ENCODE results near the gene SLC25A19. TPM values are rescaled to one million over a fixed set of nuclear protein-coding genes. Genes with fewer than 3 reads are reported as not detected.

Gene SLC25A19
- polyA plus RNA-seq, 1 experiment = 12.0 TPM

DNA sequence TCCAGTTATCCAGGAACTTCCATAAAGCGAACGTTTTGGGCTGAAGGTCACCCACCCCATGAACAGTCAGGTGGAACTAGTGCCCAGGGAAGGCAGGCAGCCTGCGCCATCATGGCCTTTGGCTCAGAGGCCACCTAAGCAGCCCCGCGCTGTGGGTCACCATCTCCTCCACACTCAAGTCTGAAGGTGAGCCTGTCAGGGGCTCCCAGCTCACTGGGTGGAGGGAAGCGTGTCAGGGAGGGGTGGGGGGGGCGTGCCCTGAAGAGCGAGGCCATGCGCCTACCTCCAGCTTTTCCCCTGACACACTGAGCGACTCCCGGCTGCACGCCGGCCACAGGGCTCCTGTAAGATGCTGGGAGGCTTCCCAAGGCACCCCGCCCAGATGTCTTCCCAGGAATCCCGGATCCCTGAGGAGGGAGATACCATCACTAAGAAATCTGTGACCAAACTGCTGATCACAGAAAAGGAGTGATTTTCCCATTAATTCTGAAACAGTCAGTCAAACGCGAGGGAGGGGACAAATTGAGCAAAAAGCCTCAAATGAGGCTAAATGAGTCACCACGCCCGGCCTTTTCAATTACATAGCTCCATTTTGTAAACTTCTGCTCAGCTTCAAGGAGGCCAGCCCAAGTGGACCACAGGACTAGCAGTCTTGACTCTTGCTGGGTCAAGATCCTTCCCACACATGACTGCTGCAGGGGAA lies 26.5 kb upstream of the SLC25A19 start:
- TF ChIP-seq, protein P1, sequence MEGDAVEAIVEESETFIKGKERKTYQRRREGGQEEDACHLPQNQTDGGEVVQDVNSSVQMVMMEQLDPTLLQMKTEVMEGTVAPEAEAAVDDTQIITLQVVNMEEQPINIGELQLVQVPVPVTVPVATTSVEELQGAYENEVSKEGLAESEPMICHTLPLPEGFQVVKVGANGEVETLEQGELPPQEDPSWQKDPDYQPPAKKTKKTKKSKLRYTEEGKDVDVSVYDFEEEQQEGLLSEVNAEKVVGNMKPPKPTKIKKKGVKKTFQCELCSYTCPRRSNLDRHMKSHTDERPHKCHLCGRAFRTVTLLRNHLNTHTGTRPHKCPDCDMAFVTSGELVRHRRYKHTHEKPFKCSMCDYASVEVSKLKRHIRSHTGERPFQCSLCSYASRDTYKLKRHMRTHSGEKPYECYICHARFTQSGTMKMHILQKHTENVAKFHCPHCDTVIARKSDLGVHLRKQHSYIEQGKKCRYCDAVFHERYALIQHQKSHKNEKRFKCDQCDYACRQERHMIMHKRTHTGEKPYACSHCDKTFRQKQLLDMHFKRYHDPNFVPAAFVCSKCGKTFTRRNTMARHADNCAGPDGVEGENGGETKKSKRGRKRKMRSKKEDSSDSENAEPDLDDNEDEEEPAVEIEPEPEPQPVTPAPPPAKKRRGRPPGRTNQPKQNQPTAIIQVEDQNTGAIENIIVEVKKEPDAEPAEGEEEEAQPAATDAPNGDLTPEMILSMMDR (IDR thresholded peaks at IDR 0.05; ENCODE audit: insufficient read depth, low read depth, low read length) = no peak
- ChIA-PET CTCF (interaction anchor here (1.2 to 1.8 kb wide), 4 partner anchors 7 to 90 kb away, joined by 3 to 7 read pairs (median 4); partner anchors contain the start of gene GRB2), POLR2A (no interaction called here)
- no peak overlapping the region for H3K4me3 ChIP-seq (ENCODE audit: low read depth, low read length)
- peaks cover 12% of the 10 kb centered on the region for H3K36me3 ChIP-seq (ENCODE audit: control insufficient read depth, insufficient read depth, low read length)
- H3K27me3 ChIP-seq (ENCODE audit: control insufficient read depth, insufficient read depth, low read length) = no peaks in the 10 kb centered on the region
- no peak for DNase-seq (ENCODE audit: low read depth)

DNA sequence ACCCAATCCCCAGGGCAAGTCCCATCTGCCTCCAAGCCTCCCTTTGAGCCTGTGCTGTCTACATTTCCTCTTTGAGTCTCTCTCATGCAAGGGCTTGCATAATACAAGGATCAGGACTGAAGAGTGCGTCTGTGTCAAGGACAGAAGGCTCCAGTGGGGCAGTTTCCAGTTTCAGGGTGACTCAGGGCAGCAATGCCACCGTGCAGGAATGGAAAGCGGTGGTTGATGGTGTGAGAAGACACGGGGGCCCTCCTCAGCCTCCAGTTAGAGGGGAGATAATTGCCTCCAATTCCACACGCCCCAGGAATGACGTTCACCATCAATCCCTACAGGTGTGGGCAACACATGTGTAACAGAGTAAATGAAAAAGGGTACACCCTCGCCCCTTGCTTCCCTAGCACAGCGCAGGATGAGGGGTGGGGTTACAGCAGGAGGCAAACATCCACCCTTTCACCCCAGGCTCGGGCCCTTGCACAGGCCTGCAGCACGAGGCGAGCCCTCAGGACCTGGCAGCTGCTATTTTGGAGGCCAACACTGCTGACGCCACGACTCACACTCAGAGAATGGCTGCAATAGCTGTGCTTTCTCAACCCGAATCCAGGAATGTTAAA lies 24.8 kb upstream of the SLC25A19 start:
- no peaks in the 10 kb centered on the region for H3K27me3 ChIP-seq (ENCODE audit: control insufficient read depth, insufficient read depth, low read length)
- TF ChIP-seq, protein P1 (IDR thresholded peaks at IDR 0.05; ENCODE audit: insufficient read depth, low read depth, low read length) = no peak
- ChIA-PET POLR2A (interaction anchor here (0.6 kb wide), 1 partner anchor 68 kb away, joined by 11 read pairs; no protein-coding TSS in a partner anchor), CTCF (interaction anchor here (0.8 to 1.8 kb wide), 3 partner anchors 9 to 43 kb away, joined by 3 to 7 read pairs (median 4); partner anchors contain the start of gene MIF4GD)
- H3K36me3 ChIP-seq (ENCODE audit: control insufficient read depth, insufficient read depth, low read length) = peaks cover 10% of the 10 kb centered on the region
- no peak overlapping the region for H3K4me3 ChIP-seq (ENCODE audit: low read depth, low read length)
- no peak for DNase-seq (ENCODE audit: low read depth)

GRCh38 chr17:75308732-75309629 lies 19.7 kb upstream of the SLC25A19 start:
- TF ChIP-seq, protein P1 (IDR thresholded peaks at IDR 0.05; ENCODE audit: insufficient read depth, low read depth, low read length) = no peak
- H3K4me3 ChIP-seq (ENCODE audit: low read depth, low read length) = no peak overlapping the region
- H3K36me3 ChIP-seq (ENCODE audit: control insufficient read depth, insufficient read depth, low read length) = no peaks in the 10 kb centered on the region
- no peaks in the 10 kb centered on the region for H3K27me3 ChIP-seq (ENCODE audit: control insufficient read depth, insufficient read depth, low read length)
- no peak for DNase-seq (ENCODE audit: low read depth)
- POLR2A ChIA-PET = no interaction called here
- CTCF ChIA-PET = interaction anchor here (0.9 kb wide), 1 partner anchor 14 kb away, joined by 3 read pairs; no protein-coding TSS in a partner anchor

DNA sequence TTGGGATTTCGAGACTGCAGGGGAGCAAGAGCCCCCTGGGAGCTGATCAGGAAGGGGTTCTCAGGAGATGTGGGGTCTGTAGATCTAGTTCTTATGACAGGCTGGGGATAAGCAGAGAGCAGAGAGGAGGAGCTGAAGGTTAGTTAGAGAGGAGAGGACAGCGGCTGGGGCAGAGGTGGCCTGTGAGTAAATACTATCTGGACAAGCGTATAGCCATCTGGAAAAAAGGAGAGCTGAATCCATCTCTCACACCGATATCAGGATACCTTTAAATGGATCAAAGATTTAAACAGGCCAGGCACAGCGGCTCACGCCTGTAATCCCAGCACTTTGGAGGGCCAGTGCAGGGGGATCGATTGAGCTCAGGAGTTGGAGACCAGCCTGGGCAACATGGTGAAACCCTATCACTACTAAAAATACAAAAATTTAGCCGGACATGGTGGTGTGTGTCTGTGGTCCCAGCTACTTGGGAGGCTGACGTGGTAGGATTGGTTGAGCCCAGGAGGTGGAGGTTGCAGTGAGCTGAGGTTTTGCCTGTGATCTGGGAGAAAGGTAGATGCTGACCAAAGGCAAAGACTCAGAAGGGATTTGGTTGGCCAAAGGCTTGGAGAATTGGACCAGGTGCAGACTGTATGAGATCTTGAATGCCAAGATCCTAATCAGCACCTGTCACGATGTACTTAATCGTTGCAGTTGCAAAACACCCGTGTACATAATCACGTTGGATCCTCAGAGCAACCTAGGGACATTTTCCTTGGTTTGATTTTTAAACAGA lies 18.9 kb upstream of the SLC25A19 start:
- DNase-seq (ENCODE audit: low read depth) = no peak
- Histone ChIP-seq H3K36me3 (ENCODE audit: control insufficient read depth, insufficient read depth, low read length) (no peaks in the 10 kb centered on the region), H3K27me3 (ENCODE audit: control insufficient read depth, insufficient read depth, low read length) (no peaks in the 10 kb centered on the region), H3K4me3 (ENCODE audit: low read depth, low read length) (no peak overlapping the region)
- CTCF ChIA-PET = interaction anchor here (0.6 to 1.4 kb wide), 3 partner anchors 15 to 38 kb away, joined by 3 to 6 read pairs (median 3); no protein-coding TSS in a partner anchor
- TF ChIP-seq, protein P1 (IDR thresholded peaks at IDR 0.05; ENCODE audit: insufficient read depth, low read depth, low read length) = no peak
- POLR2A ChIA-PET = no interaction called here
